Measurements from ENCODE around the gene ZNF598. TPM values are rescaled to one million over a fixed set of nuclear protein-coding genes. Genes with fewer than 3 reads are reported as not detected.

Gene ZNF598
- total RNA-seq, 1 experiment from 2014 or later = 70.9 TPM

DNA sequence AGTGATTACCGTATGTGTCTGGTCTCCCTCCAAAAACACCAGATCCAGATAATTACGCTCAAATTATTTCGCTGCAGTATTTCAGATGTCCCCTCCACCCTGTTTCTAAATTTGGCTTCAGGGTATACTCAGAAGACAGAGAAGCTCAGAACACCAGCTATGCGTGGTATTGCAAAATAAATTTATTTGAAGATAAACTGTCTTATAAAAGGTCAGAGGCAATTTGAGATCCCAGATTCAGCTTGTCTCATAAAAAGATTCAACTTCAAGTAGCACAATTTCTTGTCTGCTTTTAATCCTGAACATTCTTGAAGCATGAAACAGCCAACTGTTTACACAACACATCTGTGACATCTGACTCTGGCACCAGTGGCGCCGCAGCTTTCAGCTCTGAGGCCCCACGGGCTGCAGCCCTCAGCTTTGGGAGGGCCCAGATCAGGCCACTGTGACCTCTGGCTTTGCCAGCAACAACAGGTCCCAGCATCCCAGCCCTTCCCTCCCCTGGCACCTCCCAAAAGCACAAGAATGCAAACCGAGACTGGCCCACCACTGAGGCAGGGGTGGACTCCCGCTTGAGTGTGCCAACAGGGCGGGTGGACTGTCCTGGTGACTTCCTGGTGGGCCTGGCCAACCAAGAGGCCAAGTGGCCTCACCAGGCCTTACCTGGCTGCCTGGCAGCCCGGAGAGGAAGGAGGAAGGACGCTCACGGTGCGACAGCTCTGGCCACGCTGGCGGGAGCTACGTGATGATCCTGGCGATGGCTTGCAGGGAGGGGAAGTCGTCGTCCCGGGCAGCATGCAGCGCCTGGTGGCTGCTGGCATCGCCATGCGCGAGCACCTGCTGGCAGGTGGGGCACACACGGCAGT lies 11.9 kb downstream of the ZNF598 start:
- Histone ChIP-seq H3K56ac (ENCODE audit: insufficient read length, low read depth, low read length) (no peak overlapping the region), H3K9me3 (ENCODE audit: control insufficient read depth, low read depth, low read length) (no peaks in the 10 kb centered on the region)

More for the DNA sequence above, 11.9 kb downstream of the ZNF598 start:
- peaks cover 18 to 48% (median 44%) of the 10 kb centered on the region in 3 experiments for H3K36me3 Mint-ChIP-seq (ENCODE audit: insufficient read depth in 1 of 3, low read depth in 3 of 3)
- no peak overlapping the region for H2BK20ac ChIP-seq (ENCODE audit: low read depth, low read length, poor library complexity, severe bottlenecking)
- no peak overlapping the region for H3K14ac ChIP-seq (ENCODE audit: insufficient read depth, low read length)
- no peak overlapping the region for H3K4ac ChIP-seq (ENCODE audit: low read depth, low read length)
- H3K9me3 Mint-ChIP-seq = no peaks in the 10 kb centered on the region
- H4K5ac ChIP-seq (ENCODE audit: insufficient read length, low read depth, low read length) = no peak overlapping the region
- no peak overlapping the region for H2BK15ac ChIP-seq (ENCODE audit: low read depth, low read length)
- no peak overlapping the region for H3T11ph ChIP-seq (ENCODE audit: low read length)
- H3K23me2 ChIP-seq (ENCODE audit: insufficient read length, low read depth, low read length, poor library complexity, severe bottlenecking) = no peaks in the 10 kb centered on the region
- no peaks in the 10 kb centered on the region for H4K20me1 ChIP-seq (ENCODE audit: control insufficient read depth, insufficient read depth, insufficient read length)
- no peak for DNase-seq
- H4K8ac ChIP-seq (replicated peaks; ENCODE audit: insufficient read length, low read depth, low read length) = no peak overlapping the region
- H3K27me3 Mint-ChIP-seq (ENCODE audit: low read depth) = peaks cover 7% of the 10 kb centered on the region; the same call in 1 of the 2 replicates
- no peaks in the 10 kb centered on the region for H3K27me3 ChIP-seq (ENCODE audit: insufficient read depth, low read length)
- H3K27ac Mint-ChIP-seq = peak overlapping the region in 1 of 3 experiments; percentile 15; a peak in 1 of 7 replicates
- H3K79me1 ChIP-seq (ENCODE audit: insufficient read depth, low read depth, low read length, poor library complexity, severe bottlenecking) = no peaks in the 10 kb centered on the region
- no peak overlapping the region for H4K91ac ChIP-seq (ENCODE audit: insufficient read length, low read depth, low read length)
- no peak overlapping the region for H3K9ac ChIP-seq (ENCODE audit: extremely low read depth, insufficient read length, low read length)
- no peaks in the 10 kb centered on the region for H3K79me2 ChIP-seq (ENCODE audit: insufficient read depth, low read length)
- no CpG with 5 or more reads among the region's 26 CpGs for WGBS (ENCODE audit: extremely low coverage, insufficient read length, low lambda C conversion rate)
- H3K4me1 ChIP-seq (ENCODE audit: insufficient read depth, low read length) = no peaks in the 10 kb centered on the region
- no peak overlapping the region for H2AK5ac ChIP-seq (ENCODE audit: insufficient read length, low read length)
- no peak overlapping the region for H2BK5ac ChIP-seq (ENCODE audit: insufficient read length, low read length)
- no peak overlapping the region for H2BK12ac ChIP-seq (ENCODE audit: insufficient read length, low read depth, low read length)
- H2BK120ac ChIP-seq (ENCODE audit: low read depth, low read length, poor library complexity, severe bottlenecking) = no peak overlapping the region
- no peak overlapping the region for H2AFZ ChIP-seq (ENCODE audit: low read length)
- no peak overlapping the region for H3K27ac ChIP-seq (ENCODE audit: insufficient read length, low read depth, low read length)
- no peak overlapping the region for H3K4me3 Mint-ChIP-seq
- no peak overlapping the region for H3K23ac ChIP-seq (ENCODE audit: insufficient read length, low read depth, low read length)
- no peak overlapping the region for H3K18ac ChIP-seq (ENCODE audit: insufficient read length, low read depth, low read length)
- H3K4me1 Mint-ChIP-seq = no peaks in the 10 kb centered on the region
- no peak overlapping the region for H3K4me2 ChIP-seq (ENCODE audit: insufficient read depth, insufficient read length, low read length)
- TF ChIP-seq, protein P1, sequence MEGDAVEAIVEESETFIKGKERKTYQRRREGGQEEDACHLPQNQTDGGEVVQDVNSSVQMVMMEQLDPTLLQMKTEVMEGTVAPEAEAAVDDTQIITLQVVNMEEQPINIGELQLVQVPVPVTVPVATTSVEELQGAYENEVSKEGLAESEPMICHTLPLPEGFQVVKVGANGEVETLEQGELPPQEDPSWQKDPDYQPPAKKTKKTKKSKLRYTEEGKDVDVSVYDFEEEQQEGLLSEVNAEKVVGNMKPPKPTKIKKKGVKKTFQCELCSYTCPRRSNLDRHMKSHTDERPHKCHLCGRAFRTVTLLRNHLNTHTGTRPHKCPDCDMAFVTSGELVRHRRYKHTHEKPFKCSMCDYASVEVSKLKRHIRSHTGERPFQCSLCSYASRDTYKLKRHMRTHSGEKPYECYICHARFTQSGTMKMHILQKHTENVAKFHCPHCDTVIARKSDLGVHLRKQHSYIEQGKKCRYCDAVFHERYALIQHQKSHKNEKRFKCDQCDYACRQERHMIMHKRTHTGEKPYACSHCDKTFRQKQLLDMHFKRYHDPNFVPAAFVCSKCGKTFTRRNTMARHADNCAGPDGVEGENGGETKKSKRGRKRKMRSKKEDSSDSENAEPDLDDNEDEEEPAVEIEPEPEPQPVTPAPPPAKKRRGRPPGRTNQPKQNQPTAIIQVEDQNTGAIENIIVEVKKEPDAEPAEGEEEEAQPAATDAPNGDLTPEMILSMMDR (conservative IDR thresholded peaks at IDR 0.05) = no peak
